GM12874 (cell line): Measurements from ENCODE around the gene TNIK.

ENCODE experiments used
- TF ChIP-seq, protein P1 (sequence below): IDR thresholded peaks from 2 replicates; pipeline ENCODE4 v1.5.1; 2011; ENCODE audit warnings: low read depth, mild to moderate bottlenecking, control low read depth, low read length, moderate library complexity; ENCODE audit not compliant: insufficient read depth

TNIK gene

DNA sequence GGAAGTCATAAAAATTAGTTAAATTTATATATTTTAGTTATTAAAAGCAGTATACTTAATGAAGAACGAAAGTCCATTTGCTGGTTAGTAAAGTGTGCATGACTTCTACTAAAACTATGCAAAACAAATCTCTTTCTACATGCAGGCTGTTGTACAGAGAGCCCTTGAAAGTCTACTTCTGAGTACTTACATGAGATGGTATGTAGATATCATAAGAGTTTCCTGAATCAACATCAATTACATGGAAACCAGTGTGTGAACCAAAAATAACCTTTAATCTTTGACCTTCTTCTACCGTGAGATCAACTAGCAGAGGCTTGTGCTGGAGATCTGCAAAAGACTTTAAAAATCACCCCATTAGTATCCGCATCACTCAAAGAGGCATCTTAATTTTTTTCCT is 391.5 kb downstream of the TNIK start:
- TF ChIP-seq, protein P1, sequence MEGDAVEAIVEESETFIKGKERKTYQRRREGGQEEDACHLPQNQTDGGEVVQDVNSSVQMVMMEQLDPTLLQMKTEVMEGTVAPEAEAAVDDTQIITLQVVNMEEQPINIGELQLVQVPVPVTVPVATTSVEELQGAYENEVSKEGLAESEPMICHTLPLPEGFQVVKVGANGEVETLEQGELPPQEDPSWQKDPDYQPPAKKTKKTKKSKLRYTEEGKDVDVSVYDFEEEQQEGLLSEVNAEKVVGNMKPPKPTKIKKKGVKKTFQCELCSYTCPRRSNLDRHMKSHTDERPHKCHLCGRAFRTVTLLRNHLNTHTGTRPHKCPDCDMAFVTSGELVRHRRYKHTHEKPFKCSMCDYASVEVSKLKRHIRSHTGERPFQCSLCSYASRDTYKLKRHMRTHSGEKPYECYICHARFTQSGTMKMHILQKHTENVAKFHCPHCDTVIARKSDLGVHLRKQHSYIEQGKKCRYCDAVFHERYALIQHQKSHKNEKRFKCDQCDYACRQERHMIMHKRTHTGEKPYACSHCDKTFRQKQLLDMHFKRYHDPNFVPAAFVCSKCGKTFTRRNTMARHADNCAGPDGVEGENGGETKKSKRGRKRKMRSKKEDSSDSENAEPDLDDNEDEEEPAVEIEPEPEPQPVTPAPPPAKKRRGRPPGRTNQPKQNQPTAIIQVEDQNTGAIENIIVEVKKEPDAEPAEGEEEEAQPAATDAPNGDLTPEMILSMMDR = no peak

DNA sequence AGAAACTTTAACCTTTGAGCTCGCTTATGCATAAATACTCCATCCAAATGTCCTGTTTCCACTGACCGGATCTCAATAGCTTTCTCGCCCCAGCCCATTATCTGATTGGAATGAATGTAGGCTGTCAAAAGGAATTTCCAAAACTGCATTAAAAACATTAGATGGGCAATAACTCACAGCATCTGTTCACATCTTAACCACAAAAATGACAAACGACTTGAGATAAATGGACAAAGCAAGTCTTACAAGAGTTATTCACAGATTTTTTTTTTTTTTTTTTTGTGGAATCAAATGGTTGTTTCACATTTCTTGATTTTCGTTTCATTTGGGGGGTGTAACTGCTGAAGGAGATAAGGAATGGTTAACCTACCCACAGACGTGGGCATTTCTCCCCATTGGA is 394.0 kb downstream of the TNIK start:
- TF ChIP-seq, protein P1 = no peak

DNA sequence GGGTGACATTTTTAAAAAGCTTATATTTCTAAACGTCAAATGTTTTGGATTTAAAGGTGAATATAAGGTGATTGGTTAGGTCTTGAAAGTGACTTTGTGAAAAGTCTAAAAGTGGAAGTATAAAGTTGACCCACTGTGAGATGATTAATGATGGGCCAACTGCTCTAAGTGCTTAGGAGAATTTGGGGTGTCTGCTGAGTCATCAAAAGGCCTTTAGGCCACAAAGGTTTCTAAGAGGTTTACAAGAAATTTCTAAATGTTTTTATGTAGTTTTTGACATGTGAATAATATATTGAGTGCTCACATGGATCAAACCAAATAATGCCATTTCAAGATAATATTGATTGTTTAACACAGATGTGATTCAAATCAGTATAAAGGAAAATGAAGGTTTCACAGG is 394.5 kb downstream of the TNIK start:
- TF ChIP-seq, protein P1 = no peak

DNA sequence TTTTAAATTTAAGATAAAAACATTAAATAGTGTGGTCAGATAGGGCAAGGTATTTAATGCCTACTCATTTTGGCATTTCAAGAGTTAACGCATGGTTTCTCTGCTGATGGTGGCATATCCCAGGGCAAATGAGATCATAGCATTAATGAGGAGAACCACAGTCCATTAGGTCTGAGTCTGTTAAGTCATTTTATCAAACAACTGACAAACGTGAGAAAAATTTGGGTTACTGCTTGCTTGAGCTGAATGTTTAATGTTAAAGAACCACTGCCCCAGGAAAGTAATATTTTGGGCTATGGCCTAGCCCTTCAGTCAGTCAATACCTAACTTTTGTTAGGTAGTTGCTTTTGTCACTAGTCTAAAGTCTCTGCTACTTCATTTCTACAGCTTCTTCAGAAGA is 395.7 kb downstream of the TNIK start:
- TF ChIP-seq, protein P1 = no peak

DNA sequence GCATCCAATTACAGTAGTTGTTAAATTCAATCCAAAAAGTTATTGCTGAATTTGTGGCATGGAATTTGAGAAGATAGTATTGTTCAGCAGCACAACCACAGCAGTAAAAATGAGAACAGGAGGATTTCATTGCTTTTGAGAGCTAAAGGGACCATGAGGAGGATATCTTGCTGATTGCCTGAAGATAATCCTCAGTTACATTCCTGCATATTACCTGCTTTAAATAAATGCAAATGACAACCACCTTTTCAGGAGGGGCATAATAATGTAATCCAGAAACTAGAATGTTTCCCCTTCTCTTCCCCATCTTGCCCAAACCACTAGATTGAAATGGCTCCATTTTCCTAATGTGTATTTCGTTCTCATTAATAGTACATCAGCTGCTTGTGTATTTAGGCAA is 398.5 kb downstream of the TNIK start:
- TF ChIP-seq, protein P1 = no peak

DNA sequence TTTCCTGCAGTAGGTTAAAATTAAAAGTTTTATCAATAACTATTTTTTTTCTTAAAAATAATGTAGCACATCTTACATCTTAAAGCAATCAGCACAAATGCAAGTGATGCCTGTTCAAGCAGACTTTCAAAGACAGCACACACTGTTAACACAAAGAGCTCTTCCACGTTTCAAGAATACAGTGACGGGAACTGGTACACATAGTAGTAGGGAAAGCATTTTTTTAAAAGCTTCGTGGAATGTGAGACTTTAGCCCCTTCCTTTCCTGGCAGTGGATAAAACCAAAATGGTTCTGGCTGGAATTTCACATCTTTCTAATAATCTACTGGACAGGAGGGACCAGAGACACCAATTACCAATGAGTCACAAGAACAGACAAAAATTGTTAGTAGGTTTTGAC is 400.2 kb downstream of the TNIK start:
- TF ChIP-seq, protein P1 = no peak

DNA sequence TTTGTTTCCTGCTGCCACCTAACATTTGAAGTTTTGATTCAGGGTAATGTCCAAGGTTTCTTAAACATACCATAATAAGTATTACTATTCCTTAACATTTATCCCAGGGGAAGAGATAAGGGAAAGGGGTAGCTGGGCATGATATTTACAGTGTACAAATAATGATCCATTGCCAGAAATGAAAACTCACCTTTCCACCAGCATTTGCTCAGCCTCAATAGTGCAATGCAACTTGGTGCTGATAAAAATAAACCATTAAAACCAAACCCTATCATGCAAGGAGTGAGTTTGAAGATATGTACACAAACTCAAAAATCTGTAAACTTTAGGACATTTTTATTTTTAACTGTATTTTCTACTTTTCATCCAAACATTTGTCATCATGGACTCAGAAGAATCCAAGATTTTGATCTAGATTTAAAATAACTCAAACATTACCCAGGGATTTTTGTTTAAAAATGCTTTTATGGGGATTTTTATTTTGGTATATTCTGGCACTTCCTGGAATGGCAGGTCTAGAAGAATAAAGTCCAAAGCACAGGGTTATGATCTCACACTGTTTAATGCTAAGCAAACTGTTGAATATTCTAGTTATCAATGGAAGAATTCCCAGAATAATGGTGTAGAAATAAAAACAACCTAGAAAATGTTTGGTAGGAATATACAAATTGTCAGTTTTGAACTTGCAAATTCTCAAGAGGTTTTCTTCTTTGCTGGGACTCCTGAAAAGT is 401.2 kb downstream of the TNIK start:
- TF ChIP-seq, protein P1 = no peak
